Fibroblast of mammary gland (primary cell): ENCODE data around the gene PERM1.
"Not testable (repeated sequence)": the region's sequence is repeated elsewhere in the genome, so short reads cannot be mapped to it uniquely, and the experiment has no call there.

Experiments used
- DNase-seq: peaks from one replicate; pipeline ENCODE4 v3.0.0-alpha.2; 2010; ENCODE audit warnings: low read depth
- H3K4me3 ChIP-seq: 2 replicates; pipeline ENCODE4 v1.5.1; 2011; ENCODE audit warnings: low read depth, mild to moderate bottlenecking, low read length, moderate library complexity; ENCODE audit not compliant: control insufficient read depth
- TF ChIP-seq, protein P1 (sequence below): conservative IDR thresholded peaks from 2 replicates; pipeline ENCODE4 v1.5.1; 2011; ENCODE audit warnings: low read depth, low read length, inconsistent platforms; ENCODE audit not compliant: control insufficient read depth, insufficient read depth

Gene PERM1

DNA sequence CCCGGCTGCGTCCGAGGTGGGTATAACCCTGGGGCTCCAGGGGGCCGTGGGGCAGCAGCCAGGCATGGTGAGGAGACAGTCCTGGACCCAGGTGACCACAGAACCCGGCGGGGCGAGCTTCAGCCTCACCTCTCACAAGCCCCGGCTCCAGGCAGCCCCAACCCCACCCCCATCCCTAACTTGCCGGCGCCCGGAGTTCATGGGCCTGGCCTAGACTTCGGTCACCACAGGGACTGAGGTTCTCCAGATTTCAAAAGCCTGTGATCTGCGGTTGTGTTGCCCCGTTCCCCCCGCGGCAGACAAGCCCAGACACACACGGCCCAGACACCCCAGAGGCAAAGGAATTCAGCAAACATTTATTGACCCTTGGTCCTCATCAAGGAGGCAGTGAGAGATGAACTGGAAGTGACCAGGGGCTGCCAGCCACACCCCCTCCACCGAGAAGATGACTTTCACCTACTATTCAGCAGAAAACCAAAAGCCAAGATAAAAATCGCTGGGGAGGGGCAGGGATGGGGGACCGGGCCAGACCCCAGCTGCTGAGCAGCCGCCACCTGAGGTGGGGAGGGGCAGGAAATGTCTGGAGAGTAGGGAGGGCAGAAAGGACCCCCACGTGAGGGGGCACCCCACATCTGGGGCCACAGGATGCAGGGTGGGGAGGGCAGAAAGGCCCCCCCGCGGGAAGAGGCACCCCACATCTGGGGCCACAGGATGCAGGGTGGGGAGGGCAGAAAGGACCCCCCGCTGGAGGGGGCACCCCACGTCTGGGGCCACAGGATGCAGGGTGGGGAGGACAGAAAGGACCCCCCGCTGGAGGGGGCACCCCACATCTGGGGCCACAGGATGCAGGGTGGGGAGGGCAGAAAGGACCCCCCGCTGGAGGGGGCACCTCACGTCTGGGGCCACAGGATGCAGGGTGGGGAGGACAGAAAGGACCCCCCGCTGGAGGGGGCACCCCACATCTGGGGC lies 14.1 kb upstream of the PERM1 start:
- no peak for DNase-seq
- no peak overlapping the region for H3K4me3 ChIP-seq
- TF ChIP-seq, protein P1, sequence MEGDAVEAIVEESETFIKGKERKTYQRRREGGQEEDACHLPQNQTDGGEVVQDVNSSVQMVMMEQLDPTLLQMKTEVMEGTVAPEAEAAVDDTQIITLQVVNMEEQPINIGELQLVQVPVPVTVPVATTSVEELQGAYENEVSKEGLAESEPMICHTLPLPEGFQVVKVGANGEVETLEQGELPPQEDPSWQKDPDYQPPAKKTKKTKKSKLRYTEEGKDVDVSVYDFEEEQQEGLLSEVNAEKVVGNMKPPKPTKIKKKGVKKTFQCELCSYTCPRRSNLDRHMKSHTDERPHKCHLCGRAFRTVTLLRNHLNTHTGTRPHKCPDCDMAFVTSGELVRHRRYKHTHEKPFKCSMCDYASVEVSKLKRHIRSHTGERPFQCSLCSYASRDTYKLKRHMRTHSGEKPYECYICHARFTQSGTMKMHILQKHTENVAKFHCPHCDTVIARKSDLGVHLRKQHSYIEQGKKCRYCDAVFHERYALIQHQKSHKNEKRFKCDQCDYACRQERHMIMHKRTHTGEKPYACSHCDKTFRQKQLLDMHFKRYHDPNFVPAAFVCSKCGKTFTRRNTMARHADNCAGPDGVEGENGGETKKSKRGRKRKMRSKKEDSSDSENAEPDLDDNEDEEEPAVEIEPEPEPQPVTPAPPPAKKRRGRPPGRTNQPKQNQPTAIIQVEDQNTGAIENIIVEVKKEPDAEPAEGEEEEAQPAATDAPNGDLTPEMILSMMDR: no peak

DNA sequence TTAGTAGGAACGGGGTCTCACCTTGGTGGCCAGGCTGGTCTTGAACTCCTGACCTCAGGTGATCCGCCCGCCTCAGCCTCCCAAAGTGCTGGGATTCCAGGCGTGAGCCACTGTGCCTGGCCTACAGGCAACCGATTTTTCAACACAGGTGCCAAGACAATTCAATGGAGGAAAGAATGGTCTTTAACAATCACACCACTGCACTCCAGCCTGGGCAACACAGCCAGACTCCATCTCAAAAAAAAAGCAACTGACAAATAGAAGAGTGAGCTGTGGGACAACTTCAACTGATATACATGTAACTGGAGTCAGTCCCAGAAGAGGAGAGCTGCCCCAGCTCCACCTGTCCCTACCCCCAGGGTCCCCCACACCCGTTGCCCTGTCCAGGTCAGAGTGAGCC lies 12.7 kb upstream of the PERM1 start:
- not testable (repeated sequence) for DNase-seq, H3K4me3 ChIP-seq

DNA sequence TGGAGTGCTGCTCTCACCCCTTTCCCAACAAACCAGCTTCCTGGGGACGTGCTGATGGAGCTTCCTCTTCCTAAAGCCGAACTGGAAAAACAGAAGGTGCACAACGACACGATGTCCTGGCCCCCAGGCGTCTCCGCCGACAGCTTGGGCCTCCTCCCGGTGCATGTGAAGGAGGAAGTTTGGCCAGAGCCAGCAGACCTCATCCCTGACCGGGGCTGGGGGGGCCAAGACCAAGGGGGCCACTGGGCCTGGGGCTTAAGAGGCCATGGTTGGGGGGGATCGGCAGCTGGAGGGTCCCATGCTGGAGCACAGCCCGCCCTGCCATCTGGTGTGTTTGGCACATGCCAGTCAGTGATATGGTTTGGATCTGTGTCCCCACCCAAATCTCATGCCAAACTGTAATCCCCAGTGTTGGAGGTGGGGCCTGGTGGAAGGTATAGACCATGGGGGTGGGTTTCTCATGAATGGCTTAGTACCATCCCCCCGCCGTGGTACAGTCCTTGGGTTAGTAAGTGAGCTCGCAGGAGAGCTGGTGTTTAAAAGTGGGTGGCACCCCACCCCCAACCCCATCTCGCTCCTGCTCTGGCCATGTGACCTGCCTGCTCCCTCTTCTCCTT lies 11.6 kb upstream of the PERM1 start:
- DNase-seq: no peak
- no peak overlapping the region for H3K4me3 ChIP-seq
- TF ChIP-seq, protein P1: no peak

DNA sequence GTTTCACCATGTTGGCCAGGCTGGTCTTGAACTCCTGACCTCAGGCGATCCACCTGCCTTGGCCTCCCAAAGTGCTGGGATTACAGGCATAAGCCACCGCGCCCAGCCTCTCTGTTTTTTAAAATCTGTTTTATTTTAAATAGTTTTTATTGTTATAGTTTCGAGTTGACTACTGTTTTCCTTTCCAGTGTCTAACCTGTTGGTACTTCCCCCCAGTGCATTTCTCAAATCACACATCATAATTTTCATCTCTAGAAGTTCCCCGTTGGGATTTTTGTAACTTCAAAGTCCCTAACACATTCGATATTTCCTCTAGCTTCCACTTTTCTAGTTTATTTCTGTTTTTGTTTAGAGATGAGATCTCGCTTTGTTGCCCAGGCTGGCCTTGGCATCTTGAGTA lies 10.5 kb upstream of the PERM1 start:
- TF ChIP-seq, protein P1: no peak
- DNase-seq: no peak
- H3K4me3 ChIP-seq: no peak overlapping the region

DNA sequence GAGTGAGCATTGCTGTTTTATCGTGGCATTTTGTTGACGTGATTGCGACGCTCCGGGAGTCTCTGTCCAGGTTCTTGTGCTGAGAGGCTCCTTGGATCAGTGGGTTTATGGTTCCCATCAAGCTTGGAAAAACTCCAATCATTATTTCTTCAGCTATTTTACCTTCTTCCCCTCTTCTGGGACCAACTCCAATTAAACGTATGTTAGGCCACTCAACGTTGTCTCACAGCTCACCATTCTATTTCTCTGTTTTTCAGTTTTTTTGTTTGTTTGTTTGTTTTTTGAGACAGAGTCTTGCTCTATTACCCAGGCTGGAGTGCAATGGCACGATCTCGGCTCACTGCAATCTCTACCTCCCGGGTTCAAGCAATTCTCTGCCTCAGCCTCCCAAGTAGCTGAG lies 10.0 kb upstream of the PERM1 start:
- H3K4me3 ChIP-seq: no peak overlapping the region
- TF ChIP-seq, protein P1: no peak
- no peak for DNase-seq

DNA sequence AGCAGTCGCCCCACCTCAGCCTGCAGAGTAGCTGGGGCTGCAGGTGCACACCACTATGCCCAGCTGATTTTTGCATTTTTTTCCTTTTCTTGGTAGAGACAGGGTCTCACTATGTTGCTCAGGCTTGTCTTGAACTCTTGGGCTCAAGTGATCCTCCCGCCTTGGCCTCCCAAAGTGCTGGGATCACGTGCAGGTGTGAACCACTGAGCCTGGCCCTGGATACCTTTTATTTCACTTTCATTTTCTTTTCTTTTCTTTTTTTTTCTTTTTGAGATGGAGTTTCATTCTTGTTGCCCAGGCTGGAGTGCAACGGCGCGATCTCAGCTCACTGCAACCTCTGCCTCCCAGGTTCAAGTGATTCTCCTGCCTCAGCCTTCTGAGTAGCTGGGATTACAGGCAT lies 9.4 kb upstream of the PERM1 start:
- H3K4me3 ChIP-seq, DNase-seq: not testable (repeated sequence)

DNA sequence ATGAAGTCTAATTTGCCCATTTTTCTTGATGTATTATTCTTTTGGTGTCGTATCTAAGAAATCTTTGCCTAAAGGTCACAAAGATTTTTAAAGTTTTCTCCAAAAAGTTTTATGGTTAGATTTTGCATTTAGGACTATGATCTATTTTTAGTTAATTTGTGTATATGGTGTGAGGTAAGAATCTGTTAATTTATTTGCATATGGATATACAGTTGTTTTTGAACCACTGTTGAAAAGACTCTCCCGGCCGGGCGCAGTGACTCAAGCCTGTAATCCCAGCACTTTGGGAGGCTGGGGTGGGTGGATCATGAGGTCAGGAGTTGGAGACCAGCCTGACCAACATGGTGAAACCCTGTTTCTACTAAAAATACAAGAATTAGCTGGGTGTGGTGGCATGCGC lies 6.2 kb upstream of the PERM1 start:
- not testable (repeated sequence) for DNase-seq, H3K4me3 ChIP-seq

DNA sequence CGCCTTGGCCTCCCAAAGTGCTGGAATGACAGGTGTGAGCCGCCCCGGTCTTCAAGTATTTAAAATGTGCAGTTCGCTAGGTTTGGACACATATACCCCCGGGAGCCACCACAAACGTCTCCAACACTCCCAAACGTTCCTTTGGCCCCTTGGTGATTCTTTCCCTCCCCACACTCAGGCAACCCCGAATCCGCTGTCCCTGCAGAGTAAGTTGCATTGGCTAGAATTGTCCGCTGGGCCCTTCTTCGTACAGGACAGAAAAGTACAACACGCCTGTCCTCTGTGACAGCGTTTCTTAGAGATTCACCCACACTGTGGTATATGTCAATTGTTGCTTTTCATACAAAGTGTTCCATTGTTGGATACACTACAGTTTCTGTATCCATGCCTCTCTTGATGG lies 3.2 kb upstream of the PERM1 start:
- TF ChIP-seq, protein P1: no peak
- no peak for DNase-seq

More for the DNA sequence above, 3.2 kb upstream of the PERM1 start:
- H3K4me3 ChIP-seq: no peak overlapping the region
